ENCODE measurements around the gene TRAK1.

The TRAK1 gene

GRCh38 chr3:42257007-42257406, 165.8 kb downstream of the TRAK1 start:
- no peak for TF ChIP-seq CTCF (IDR thresholded peaks at IDR 0.05; ENCODE audit: insufficient read depth, low read depth, low read length, missing control alignments)
- no peak overlapping the region for H3K4me3 ChIP-seq (ENCODE audit: low read length)
- DNase-seq (ENCODE audit: low read depth): peak; percentile 93

GRCh38 chr3:42262525-42262924, 171.4 kb downstream of the TRAK1 start:
- H3K4me3 ChIP-seq (ENCODE audit: low read length): no peak overlapping the region
- TF ChIP-seq CTCF (IDR thresholded peaks at IDR 0.05; ENCODE audit: insufficient read depth, low read depth, low read length, missing control alignments): no peak
- peak; percentile 98 for DNase-seq (ENCODE audit: low read depth)

- H3K4me3 ChIP-seq (ENCODE audit: low read length): peak overlapping the region; percentile 10
Measured at GRCh38 chr3:42263354-42264346, 172.5 kb downstream of the TRAK1 start.

GRCh38 chr3:42264399-42265058, 173.4 kb downstream of the TRAK1 start:
- peak; percentile 73 for DNase-seq (ENCODE audit: low read depth)
- no peak for TF ChIP-seq CTCF (IDR thresholded peaks at IDR 0.05; ENCODE audit: insufficient read depth, low read depth, low read length, missing control alignments)
- H3K4me3 ChIP-seq (ENCODE audit: low read length): no peak overlapping the region

More at GRCh38 chr3:42263354-42264346, 172.5 kb downstream of the TRAK1 start:
- peak; percentile 40 for DNase-seq (ENCODE audit: low read depth)
- TF ChIP-seq CTCF (IDR thresholded peaks at IDR 0.05; ENCODE audit: insufficient read depth, low read depth, low read length, missing control alignments): peak; percentile 10

GRCh38 chr3:42265059-42265991, 174.2 kb downstream of the TRAK1 start:
- no peak for DNase-seq (ENCODE audit: low read depth)
- no peak for TF ChIP-seq CTCF (IDR thresholded peaks at IDR 0.05; ENCODE audit: insufficient read depth, low read depth, low read length, missing control alignments)

GRCh38 chr3:42266085-42266484, 174.9 kb downstream of the TRAK1 start, which contains the start of gene CCK:
CCK (minus strand) TSS chr3:42266185; CDS start chr3:42263630, 2,555 bp downstream.
- TF ChIP-seq CTCF (IDR thresholded peaks at IDR 0.05; ENCODE audit: insufficient read depth, low read depth, low read length, missing control alignments): no peak
- DNase-seq (ENCODE audit: low read depth): no peak
- H3K4me3 ChIP-seq (ENCODE audit: low read length): no peak within 1 kb of the TSS

More at GRCh38 chr3:42265059-42265991, 174.2 kb downstream of the TRAK1 start:
- no peak overlapping the region for H3K4me3 ChIP-seq (ENCODE audit: low read length)

All from epithelial cell of esophagus (primary cell).